Loucy (cell line): ENCODE results near the gene LINS1.

Experiments used
- H2AFZ ChIP-seq: fragments of 200-600 bp; sonication (generic); 2 replicates; pipeline ENCODE4 v1.6.0; 2016; ENCODE audit warnings: antibody characterized with exemption, mild to moderate bottlenecking, low read length, moderate library complexity
- H3F3A ChIP-seq: fragments of 200-600 bp; 2 replicates; pipeline ENCODE4 v1.6.0; 2016; ENCODE audit warnings: antibody characterized with exemption, low read depth, mild to moderate bottlenecking
- H3K27me3 ChIP-seq: fragments of 200-600 bp; sonication (generic); 2 replicates; pipeline ENCODE4 v1.6.1; 2014; ENCODE audit warnings: low read length, mild to moderate bottlenecking; ENCODE audit not compliant: insufficient read depth, poor library complexity, severe bottlenecking
- H3K36me3 ChIP-seq: fragments of 200-600 bp; sonication (generic); 2 replicates; pipeline ENCODE4 v1.6.1; 2016; ENCODE audit warnings: low read length; ENCODE audit not compliant: insufficient read depth
- H3K4me1 ChIP-seq: fragments of 200-600 bp; sonication (generic); 2 replicates; pipeline ENCODE4 v1.5.1; 2014; ENCODE audit warnings: low read length, mild to moderate bottlenecking; ENCODE audit not compliant: insufficient read depth, poor library complexity, severe bottlenecking
- H3K4me2 ChIP-seq: fragments of 200-600 bp; sonication (generic); 2 replicates; pipeline ENCODE4 v1.6.0; 2014; ENCODE audit warnings: antibody characterized with exemption, low read length, low read depth, mild to moderate bottlenecking; ENCODE audit not compliant: poor library complexity, severe bottlenecking
- H3K4me3 ChIP-seq: fragments of 200-600 bp; sonication (generic); 2 replicates; pipeline ENCODE4 v1.5.1; 2014; ENCODE audit warnings: low read length, mild to moderate bottlenecking, mixed read lengths; ENCODE audit not compliant: poor library complexity, severe bottlenecking
- H3K79me2 ChIP-seq: fragments of 200-600 bp; sonication (generic); 2 replicates; pipeline ENCODE4 v1.6.1; 2014; ENCODE audit warnings: low read length; ENCODE audit not compliant: insufficient read depth
- H3K9ac ChIP-seq: fragments of 200-600 bp; sonication (generic); 2 replicates; pipeline ENCODE4 v1.6.0; 2014; ENCODE audit warnings: mild to moderate bottlenecking, low read depth, low read length, moderate library complexity; ENCODE audit not compliant: poor library complexity, severe bottlenecking
- H3K9me2 ChIP-seq: fragments of 200-600 bp; sonication (generic); replicated peaks from 2 replicates; pipeline ENCODE4 v1.6.1; 2016; ENCODE audit warnings: low read depth, low read length, mixed read lengths
- H3K9me3 ChIP-seq: fragments of 200-600 bp; sonication (generic); 2 replicates; pipeline ENCODE4 v1.6.1; 2014; ENCODE audit warnings: mild to moderate bottlenecking, antibody characterized with exemption, low read length, low read depth; ENCODE audit not compliant: insufficient read depth
- H4K20me1 ChIP-seq: fragments of 200-600 bp; sonication (generic); 2 replicates; pipeline ENCODE4 v1.6.0; 2014; ENCODE audit warnings: antibody characterized with exemption, low read length, mild to moderate bottlenecking; ENCODE audit not compliant: insufficient read depth, poor library complexity, severe bottlenecking
- CTCF ChIP-seq: fragments of 200-600 bp; sonication (generic); conservative IDR thresholded peaks from 2 replicates; pipeline ENCODE4 v1.5.1; 2014; ENCODE audit warnings: mild to moderate bottlenecking, antibody characterized with exemption, low read length
- EZH2phosphoT487 ChIP-seq: fragments of 200-600 bp; IDR thresholded peaks from 2 replicates; pipeline ENCODE4 v1.6.1; 2018; ENCODE audit warnings: antibody characterized with exemption, mild to moderate bottlenecking, moderate library complexity, borderline replicate concordance

LINS1 gene

GRCh38 chr15:100633763-100634075 lies 31.7 kb upstream of the LINS1 start:
- TF ChIP-seq CTCF (no peak), EZH2phosphoT487 (no peak)
- no peak overlapping the region for H2AFZ ChIP-seq
- H3K9me2 ChIP-seq: no peaks in the 10 kb centered on the region
- no peaks in the 10 kb centered on the region for H3K27me3 ChIP-seq
- H3K79me2 ChIP-seq: 0 out of 2 replicates have a peak, but pooled peaks cover 4% of the 10 kb centered on the region
- H3K9me3 ChIP-seq: no peaks in the 10 kb centered on the region
- H4K20me1 ChIP-seq: no peaks in the 10 kb centered on the region
- peaks cover 25% of the 10 kb centered on the region; the same call in 1 of the 2 replicates for H3K36me3 ChIP-seq
- H3K4me2 ChIP-seq: no peak overlapping the region
- H3F3A ChIP-seq: no peaks in the 10 kb centered on the region
- peaks cover 8% of the 10 kb centered on the region for H3K4me1 ChIP-seq
- H3K9ac ChIP-seq: no peak overlapping the region
- no peak overlapping the region for H3K4me3 ChIP-seq

GRCh38 chr15:100631831-100632230 lies 29.8 kb upstream of the LINS1 start:
- Histone ChIP-seq H3K9me2 (no peaks in the 10 kb centered on the region), H3K4me2 (no peak overlapping the region), H3F3A (no peaks in the 10 kb centered on the region), H3K36me3 (peaks cover 25% of the 10 kb centered on the region; the same call in 1 of the 2 replicates), H3K9me3 (no peaks in the 10 kb centered on the region), H4K20me1 (no peaks in the 10 kb centered on the region), H3K4me1 (peaks cover 8% of the 10 kb centered on the region), H3K4me3 (no peak overlapping the region), H3K79me2 (0 out of 2 replicates have a peak, but pooled peaks cover 4% of the 10 kb centered on the region), H2AFZ (no peak overlapping the region), H3K9ac (no peak overlapping the region), H3K27me3 (no peaks in the 10 kb centered on the region)
- TF ChIP-seq CTCF (no peak), EZH2phosphoT487 (no peak)

GRCh38 chr15:100628746-100629145 lies 26.8 kb upstream of the LINS1 start:
- no peak overlapping the region for H3K9ac ChIP-seq

More at GRCh38 chr15:100628746-100629145, 26.8 kb upstream of the LINS1 start:
- Histone ChIP-seq H3K9me2 (no peaks in the 10 kb centered on the region), H4K20me1 (no peaks in the 10 kb centered on the region), H3K4me3 (no peak overlapping the region), H3K79me2 (no peaks in the 10 kb centered on the region), H3K4me1 (peaks cover 3% of the 10 kb centered on the region), H3K9me3 (no peaks in the 10 kb centered on the region), H2AFZ (no peak overlapping the region), H3K36me3 (peaks cover 25% of the 10 kb centered on the region; the same call in 1 of the 2 replicates), H3F3A (no peaks in the 10 kb centered on the region), H3K4me2 (no peak overlapping the region), H3K27me3 (no peaks in the 10 kb centered on the region)
- no peak for TF ChIP-seq CTCF
- TF ChIP-seq EZH2phosphoT487: no peak
